ENCODE results near the gene MYLK3. TPM values are rescaled to one million over a fixed set of nuclear protein-coding genes. Genes with fewer than 3 reads are reported as not detected.

The MYLK3 gene
- polyA plus RNA-seq, 3 donors: 0.32 TPM; not detected in 2

DNA sequence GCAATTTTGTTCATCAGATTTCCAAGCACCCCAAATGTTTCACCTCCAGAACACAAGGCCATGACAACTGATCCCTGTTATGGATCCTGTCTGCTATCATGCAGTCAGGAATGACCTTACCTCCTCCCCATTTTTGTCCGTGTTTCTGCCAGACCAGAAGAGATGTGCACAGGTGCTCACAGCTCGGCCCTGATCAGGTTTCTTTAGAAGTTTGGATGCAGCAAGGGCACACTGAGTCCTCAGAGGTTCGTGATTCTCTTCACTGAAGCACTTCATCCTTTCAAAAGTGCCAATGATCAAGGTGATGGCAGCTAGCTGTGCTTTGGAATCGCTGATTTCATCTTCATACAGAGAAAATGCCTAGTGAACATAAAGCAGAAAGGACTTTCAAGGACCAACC, 86.0 kb downstream of the MYLK3 start:
- peaks cover 26% of the 10 kb centered on the region for H3K4me1 Mint-ChIP-seq
- H3K36me3 Mint-ChIP-seq: peaks cover 59 to 86% of the 10 kb centered on the region in 2 donors
- TF ChIP-seq, protein P1, sequence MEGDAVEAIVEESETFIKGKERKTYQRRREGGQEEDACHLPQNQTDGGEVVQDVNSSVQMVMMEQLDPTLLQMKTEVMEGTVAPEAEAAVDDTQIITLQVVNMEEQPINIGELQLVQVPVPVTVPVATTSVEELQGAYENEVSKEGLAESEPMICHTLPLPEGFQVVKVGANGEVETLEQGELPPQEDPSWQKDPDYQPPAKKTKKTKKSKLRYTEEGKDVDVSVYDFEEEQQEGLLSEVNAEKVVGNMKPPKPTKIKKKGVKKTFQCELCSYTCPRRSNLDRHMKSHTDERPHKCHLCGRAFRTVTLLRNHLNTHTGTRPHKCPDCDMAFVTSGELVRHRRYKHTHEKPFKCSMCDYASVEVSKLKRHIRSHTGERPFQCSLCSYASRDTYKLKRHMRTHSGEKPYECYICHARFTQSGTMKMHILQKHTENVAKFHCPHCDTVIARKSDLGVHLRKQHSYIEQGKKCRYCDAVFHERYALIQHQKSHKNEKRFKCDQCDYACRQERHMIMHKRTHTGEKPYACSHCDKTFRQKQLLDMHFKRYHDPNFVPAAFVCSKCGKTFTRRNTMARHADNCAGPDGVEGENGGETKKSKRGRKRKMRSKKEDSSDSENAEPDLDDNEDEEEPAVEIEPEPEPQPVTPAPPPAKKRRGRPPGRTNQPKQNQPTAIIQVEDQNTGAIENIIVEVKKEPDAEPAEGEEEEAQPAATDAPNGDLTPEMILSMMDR (IDR thresholded peaks at IDR 0.05): no peak
- peaks cover 0 to 2% (median 0%) of the 10 kb centered on the region in 3 donors for H3K27me3 Mint-ChIP-seq (ENCODE audit: low read depth in 3 of 3)
- H4K20me1 ChIP-seq (ENCODE audit: insufficient read depth, low read length): peaks cover 3% of the 10 kb centered on the region
- H3K79me2 ChIP-seq (ENCODE audit: insufficient read depth, low read length): no peaks in the 10 kb centered on the region
- no peaks in the 10 kb centered on the region for H3K27me3 ChIP-seq (ENCODE audit: control insufficient read depth in 2 of 2, insufficient read depth in 2 of 2, low read length in 2 of 2)
- no peak overlapping the region for H3K4me3 ChIP-seq (replicated peaks in 1 of 3; ENCODE audit: low read depth in 2 of 3, low read length in 3 of 3)
- no peak overlapping the region for H3K4me2 ChIP-seq (replicated peaks; ENCODE audit: extremely low read depth, low read length, poor library complexity, severe bottlenecking)
- H3K9ac ChIP-seq (ENCODE audit: insufficient read depth, low read length, poor library complexity, severe bottlenecking): no peak overlapping the region
- no peak overlapping the region for H3K4me3 Mint-ChIP-seq
- no peaks in the 10 kb centered on the region for H3K9me3 Mint-ChIP-seq
- H3K36me3 ChIP-seq (replicated peaks in 1 of 2; ENCODE audit: control insufficient read depth in 1 of 2, insufficient read depth in 2 of 2, low read length in 2 of 2): peaks cover 59 to 84% of the 10 kb centered on the region in 2 donors
- peak overlapping the region in 1 of 2 donors; percentile 21 for H3K27ac ChIP-seq (ENCODE audit: low read depth in 1 of 2, low read length in 2 of 2)
- H3K9me3 ChIP-seq (replicated peaks in 1 of 2; ENCODE audit: control insufficient read depth in 1 of 2, insufficient read depth in 1 of 2, low read length in 2 of 2): no peaks in the 10 kb centered on the region
- DNase-seq: no peak
- peak overlapping the region in 3 of 7 donors; percentile 53 to 67 (median 55) for H3K27ac Mint-ChIP-seq
- peaks cover 23 to 26% of the 10 kb centered on the region in 2 donors for H3K4me1 ChIP-seq (ENCODE audit: control insufficient read depth in 1 of 2, insufficient read depth in 2 of 2, low read length in 2 of 2)
- 75% methylated on average over 4 of the region's 4 CpGs for WGBS (ENCODE audit: insufficient coverage)
- no peak overlapping the region for H2AFZ ChIP-seq (ENCODE audit: insufficient read depth, low read depth, low read length, poor library complexity, severe bottlenecking)
- intact Hi-C loops (cut with micrococcal nuclease): no loop called here

DNA sequence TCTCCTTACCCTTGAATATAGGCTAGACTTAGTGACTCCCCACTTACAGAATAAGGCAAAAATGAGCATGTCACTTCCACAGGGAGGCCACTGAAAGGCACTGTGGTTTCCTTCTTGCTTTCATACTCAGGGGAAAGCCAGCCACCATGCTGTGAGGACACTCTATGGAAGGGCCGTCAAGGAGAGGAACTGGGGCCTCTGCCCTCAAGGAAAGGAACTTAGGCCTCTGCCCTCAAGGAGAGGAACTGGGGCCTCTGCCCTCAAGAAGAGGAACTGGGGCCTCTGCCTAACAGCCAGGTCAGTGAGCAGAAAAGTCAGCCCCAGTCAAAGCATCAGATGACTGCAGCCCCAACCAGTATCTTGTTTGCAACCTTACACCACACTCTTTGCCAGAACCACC, 89.2 kb downstream of the MYLK3 start:
- H3K27ac ChIP-seq (ENCODE audit: low read depth in 1 of 2, low read length in 2 of 2): peak overlapping the region; percentile 4 to 80
- no peaks in the 10 kb centered on the region for H3K79me2 ChIP-seq (ENCODE audit: insufficient read depth, low read length)
- Mint-ChIP-seq H3K36me3 (peaks cover 50 to 74% of the 10 kb centered on the region in 2 donors), H3K27me3 (ENCODE audit: low read depth in 3 of 3) (no peaks in the 10 kb centered on the region), H3K4me3 (peak overlapping the region; percentile 22 to 43), H3K4me1 (peaks cover 36% of the 10 kb centered on the region), H3K9me3 (peaks cover 0 to 2% (median 0%) of the 10 kb centered on the region in 7 donors), H3K27ac (peak overlapping the region; percentile 84 to 91 (median 89))
- intact Hi-C loops (cut with micrococcal nuclease): no loop called here
- H2AFZ ChIP-seq (ENCODE audit: insufficient read depth, low read depth, low read length, poor library complexity, severe bottlenecking): no peak overlapping the region
- WGBS (ENCODE audit: insufficient coverage): 0% methylated on average over 1 of the region's 1 CpG
- peaks cover 35 to 36% of the 10 kb centered on the region in 2 donors for H3K4me1 ChIP-seq (ENCODE audit: control insufficient read depth in 1 of 2, insufficient read depth in 2 of 2, low read length in 2 of 2)
- no peaks in the 10 kb centered on the region for H3K9me3 ChIP-seq (replicated peaks in 1 of 2; ENCODE audit: control insufficient read depth in 1 of 2, insufficient read depth in 1 of 2, low read length in 2 of 2)
- no peaks in the 10 kb centered on the region for H4K20me1 ChIP-seq (ENCODE audit: insufficient read depth, low read length)
- H3K36me3 ChIP-seq (replicated peaks in 1 of 2; ENCODE audit: control insufficient read depth in 1 of 2, insufficient read depth in 2 of 2, low read length in 2 of 2): peaks cover 36 to 57% of the 10 kb centered on the region in 2 donors
- peak overlapping the region in 1 of 3 experiments; percentile 34 for H3K4me3 ChIP-seq (replicated peaks in 1 of 3; ENCODE audit: low read depth in 2 of 3, low read length in 3 of 3)
- H3K9ac ChIP-seq (ENCODE audit: insufficient read depth, low read length, poor library complexity, severe bottlenecking): no peak overlapping the region
- no peaks in the 10 kb centered on the region for H3K27me3 ChIP-seq (ENCODE audit: control insufficient read depth in 2 of 2, insufficient read depth in 2 of 2, low read length in 2 of 2)
- peak overlapping the region; percentile 44 for H3K4me2 ChIP-seq (replicated peaks; ENCODE audit: extremely low read depth, low read length, poor library complexity, severe bottlenecking)
- TF ChIP-seq, protein P1 (IDR thresholded peaks at IDR 0.05): peak; percentile 9
- peak; percentile 89 to 93 (median 89) for DNase-seq

Other genes with a start within 250 kb of the MYLK3 start
- 1 to 10 TPM in 1 of 3 donors, under 1 TPM in 2; 0.45 to 2.3 (median 0.93) TPM for gene SHCBP1, start 127.0 kb downstream of the MYLK3 start, polyA plus RNA-seq
- gene VPS35, start 59.2 kb downstream of the MYLK3 start, polyA plus RNA-seq: 100 to 1,000 TPM in 2 of 3 donors, 10 to 100 TPM in 1; 14.6 to 130 (median 113) TPM
- 1 to 10 TPM in 1 of 3 donors, under 1 TPM in 2; 0.21 to 1.5 (median 0.31) TPM for gene ORC6, start 58.7 kb downstream of the MYLK3 start, polyA plus RNA-seq
- 1 to 10 TPM; 6.1 to 9.7 (median 7.6) TPM for gene C16orf87, start 82.8 kb upstream of the MYLK3 start, polyA plus RNA-seq
- 1 to 10 TPM in 2 of 3 donors, under 1 TPM in 1; 0.98 to 1.5 (median 1.4) TPM for gene GPT2, start 136.0 kb upstream of the MYLK3 start, polyA plus RNA-seq
- gene DNAJA2, start 225.3 kb upstream of the MYLK3 start, polyA plus RNA-seq: 10 to 100 TPM; 14.4 to 63.4 (median 62.9) TPM